ENCODE data around the gene MPP1. TPM values are rescaled to one million over a fixed set of nuclear protein-coding genes. Genes with fewer than 3 reads are reported as not detected.

Gene MPP1
- total and polyA plus RNA-seq, 9 of the 15 experiments (the other 6 are each of a cell fraction or from before 2014, with no cell fraction given): 227 to 395 (median 283) TPM

- peak; percentile 15 for FAIRE-seq
- TF ChIP-seq MEIS2 (IDR thresholded peaks at IDR 0.05; ENCODE audit: partially characterized antibody) (peak; percentile 89), POLR2H (tag; IDR thresholded peaks at IDR 0.05; ENCODE audit: low read depth) (no peak), KLF16 (IDR thresholded peaks at IDR 0.05) (peak; percentile 18; the same call in 1 of the 2 replicates), ARID2 (IDR thresholded peaks at IDR 0.05) (0 out of 2 replicates have a peak, but pooled peaks have one; percentile 26), CTCF (IDR thresholded peaks at IDR 0.05 in 2 of 3, conservative IDR thresholded peaks at IDR 0.05 in 1 of 3; ENCODE audit: insufficient read depth in 2 of 3, low read depth in 1 of 3, low read length in 3 of 3) (peak; percentile 57 to 80 (median 57); a peak in 5 of 6 replicates), PYGO2 (tag; IDR thresholded peaks at IDR 0.05) (no peak), SFPQ (IDR thresholded peaks at IDR 0.05; ENCODE audit: low read depth, low read length) (no peak), TEAD1 (CRISPR knock-in tag; IDR thresholded peaks at IDR 0.05) (no peak)
- TF ChIP-seq, protein P1, sequence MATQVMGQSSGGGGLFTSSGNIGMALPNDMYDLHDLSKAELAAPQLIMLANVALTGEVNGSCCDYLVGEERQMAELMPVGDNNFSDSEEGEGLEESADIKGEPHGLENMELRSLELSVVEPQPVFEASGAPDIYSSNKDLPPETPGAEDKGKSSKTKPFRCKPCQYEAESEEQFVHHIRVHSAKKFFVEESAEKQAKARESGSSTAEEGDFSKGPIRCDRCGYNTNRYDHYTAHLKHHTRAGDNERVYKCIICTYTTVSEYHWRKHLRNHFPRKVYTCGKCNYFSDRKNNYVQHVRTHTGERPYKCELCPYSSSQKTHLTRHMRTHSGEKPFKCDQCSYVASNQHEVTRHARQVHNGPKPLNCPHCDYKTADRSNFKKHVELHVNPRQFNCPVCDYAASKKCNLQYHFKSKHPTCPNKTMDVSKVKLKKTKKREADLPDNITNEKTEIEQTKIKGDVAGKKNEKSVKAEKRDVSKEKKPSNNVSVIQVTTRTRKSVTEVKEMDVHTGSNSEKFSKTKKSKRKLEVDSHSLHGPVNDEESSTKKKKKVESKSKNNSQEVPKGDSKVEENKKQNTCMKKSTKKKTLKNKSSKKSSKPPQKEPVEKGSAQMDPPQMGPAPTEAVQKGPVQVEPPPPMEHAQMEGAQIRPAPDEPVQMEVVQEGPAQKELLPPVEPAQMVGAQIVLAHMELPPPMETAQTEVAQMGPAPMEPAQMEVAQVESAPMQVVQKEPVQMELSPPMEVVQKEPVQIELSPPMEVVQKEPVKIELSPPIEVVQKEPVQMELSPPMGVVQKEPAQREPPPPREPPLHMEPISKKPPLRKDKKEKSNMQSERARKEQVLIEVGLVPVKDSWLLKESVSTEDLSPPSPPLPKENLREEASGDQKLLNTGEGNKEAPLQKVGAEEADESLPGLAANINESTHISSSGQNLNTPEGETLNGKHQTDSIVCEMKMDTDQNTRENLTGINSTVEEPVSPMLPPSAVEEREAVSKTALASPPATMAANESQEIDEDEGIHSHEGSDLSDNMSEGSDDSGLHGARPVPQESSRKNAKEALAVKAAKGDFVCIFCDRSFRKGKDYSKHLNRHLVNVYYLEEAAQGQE (IDR thresholded peaks at IDR 0.05; ENCODE audit: borderline replicate concordance): peak; percentile 85; the same call in 1 of the 2 replicates
- TF ChIP-seq, protein P1 (CRISPR knock-in tag; IDR thresholded peaks at IDR 0.05; ENCODE audit: low read depth): no peak
These were observed 35.6 kb upstream of the MPP1 start for GRCh38 chrX:154840856-154841255.

More at GRCh38 chrX:154840856-154841255, 35.6 kb upstream of the MPP1 start:
- ChIA-PET POLR2A (interaction anchor here (1.5 to 1.6 kb wide), 2 partner anchors 59 to 65 kb away, joined by 4 to 6 read pairs; no protein-coding TSS in a partner anchor), CTCF (ENCODE audit: low intra/inter-chr PET ratio) (interaction anchor here (0.6 to 0.8 kb wide), 2 partner anchors 39 to 135 kb away, joined by 3 to 5 read pairs; no protein-coding TSS in a partner anchor)
- no peak overlapping the region for H3K9ac ChIP-seq (ENCODE audit: insufficient read depth in 1 of 2, low read depth in 2 of 2, low read length in 2 of 2)
- H3K9me1 ChIP-seq (ENCODE audit: control insufficient read depth, insufficient read depth, low read length): no peaks in the 10 kb centered on the region
- ATAC-seq (peak; percentile 91), DNase-seq (ENCODE audit: extremely low read depth in 1 of 4, low spot score in 3 of 4) (peak; percentile 58 to 75 (median 64))
- intact Hi-C loops (cut with micrococcal nuclease) (loop anchor here (2.0 to 5.0 kb wide), 3 partner anchors 36 to 94 kb away; partner anchors contain the start of gene MPP1), in situ Hi-C loops (cut with MboI) (no loop called here)
- H3K4me1 ChIP-seq (replicated peaks in 1 of 2; ENCODE audit: control insufficient read depth in 2 of 2, insufficient read depth in 2 of 2, low read length in 2 of 2): peaks cover 3 to 6% of the 10 kb centered on the region in 2 experiments; a peak in 2 of 5 replicates
- H3K9me3 ChIP-seq (replicated peaks; ENCODE audit: control insufficient read depth, insufficient read depth, low read depth, low read length): no peaks in the 10 kb centered on the region
- no peaks in the 10 kb centered on the region for H3K36me3 ChIP-seq (ENCODE audit: control insufficient read depth, insufficient read depth, low read length)
- H4K20me1 ChIP-seq (replicated peaks; ENCODE audit: control insufficient read depth, insufficient read depth, low read length): no peaks in the 10 kb centered on the region
- BruUV-seq (replicated peaks): no TSS peak
- no peak overlapping the region; the same call in 1 of the 2 replicates for H2AFZ ChIP-seq (ENCODE audit: low read depth, low read length)
- no peak overlapping the region for H3K4me3 ChIP-seq
- no peaks in the 10 kb centered on the region for H3K27me3 ChIP-seq (ENCODE audit: control insufficient read depth in 2 of 2, insufficient read depth in 2 of 2, low read length in 2 of 2)
- no peak overlapping the region for H3K4me2 ChIP-seq (ENCODE audit: insufficient read depth, low read length)
- 78% methylated on average over 2 of the region's 2 CpGs for WGBS (ENCODE audit: insufficient coverage, low coverage, missing lambda C conversion rate)
- no peaks in the 10 kb centered on the region for H3K79me2 ChIP-seq (ENCODE audit: control insufficient read depth, insufficient read depth, low read length)
- H3K27ac ChIP-seq (ENCODE audit: extremely low read depth, low read depth, low read length): no peak overlapping the region
